A549 (cell line): ENCODE results near the gene PDLIM5.

Experiments
- CTCF ChIP-seq: fragments of >200 bp; sonication (Bioruptor Twin); formaldehyde crosslinking; IDR thresholded peaks from 3 replicates; pipeline ENCODE4 v1.5.1; 2016
- HMGXB4 ChIP-seq: fragments of 250-450 bp; sonication (Bioruptor Pico); IDR thresholded peaks from 2 replicates; pipeline ENCODE4 v1.5.0; 2021; ENCODE audit warnings: mild to moderate bottlenecking, moderate library complexity, borderline replicate concordance
- HOXA7 ChIP-seq: fragments of 250-450 bp; sonication (Bioruptor Pico); IDR thresholded peaks from 2 replicates; pipeline ENCODE4 v1.5.0; 2020; ENCODE audit warnings: mild to moderate bottlenecking, moderate library complexity
- JUN ChIP-seq, 2 experiments: fragments of >200 bp; sonication (Bioruptor Twin); formaldehyde crosslinking; IDR thresholded peaks; 2 replicates in 1 of 2; 3 replicates in 1 of 2; pipeline ENCODE4 v1.6.1; 2016 to 2017
- POLR2A ChIP-seq: IDR thresholded peaks from 2 replicates; pipeline ENCODE4 v1.6.1; 2012; ENCODE audit warnings: mild to moderate bottlenecking, low read length
- RARB ChIP-seq: fragments of 250-450 bp; sonication (Bioruptor Pico); IDR thresholded peaks from 2 replicates; pipeline ENCODE4 v1.8.0; 2021; ENCODE audit warnings: mild to moderate bottlenecking, moderate library complexity
- RCOR1 ChIP-seq: fragments of 150-350 bp; IDR thresholded peaks from 2 replicates; pipeline ENCODE4 v1.6.1; 2014; ENCODE audit warnings: antibody characterized with exemption, low read length, low read depth
- REST ChIP-seq: fragments of 200-600 bp; sonication (generic); IDR thresholded peaks from 2 replicates; pipeline ENCODE4 v1.6.1; 2016; ENCODE audit warnings: antibody characterized with exemption, mild to moderate bottlenecking, moderate library complexity

GRCh38 chr4:94466371-94466770 is 14.6 kb downstream of the PDLIM5 start:
- TF ChIP-seq HMGXB4 (CRISPR knock-in tag) (no peak), REST (no peak), CTCF (no peak), RCOR1 (no peak), POLR2A (no peak), JUN (IDR thresholded peaks at IDR 0.05) (no peak), RARB (CRISPR knock-in tag) (no peak), HOXA7 (CRISPR knock-in tag) (no peak)
